Right atrium auricular region (tissue), 2 donors: ENCODE data around the gene RS1. TPM values are rescaled to one million over a fixed set of nuclear protein-coding genes. Genes with fewer than 3 reads are reported as not detected.

Experiments
- DNase-seq: peaks from one replicate; pipeline ENCODE4 v3.0.0-alpha.2; 2019; ENCODE audit warnings: low spot score
- H3K27ac ChIP-seq, 2 donors: fragments of 200-600 bp; sonication (generic); 1 replicate in 1 of 2; 2 replicates in 1 of 2; pipeline ENCODE4 v1.5.1; 2016 to 2019
- H3K27me3 ChIP-seq, 2 donors: fragments of 200-600 bp; sonication (generic); one replicate each; pipeline versions ENCODE4 v1.5.1 to v1.6.0; 2017 to 2019
- H3K36me3 ChIP-seq: fragments of 200-600 bp; sonication (generic); one replicate; pipeline ENCODE4 v1.5.1; 2016
- H3K4me1 ChIP-seq, 2 donors: fragments of 200-600 bp; sonication (generic); one replicate each; pipeline versions ENCODE4 v1.5.1 to v1.6.0; 2017 to 2019
- H3K4me3 ChIP-seq, 2 donors: fragments of 200-600 bp; sonication (generic); 1 replicate in 1 of 2; 2 replicates in 1 of 2; pipeline ENCODE4 v1.5.1; 2017 to 2019; ENCODE audit warnings: mild to moderate bottlenecking in 1 of 2, moderate library complexity in 1 of 2
- H3K9me3 ChIP-seq, 2 donors: fragments of 200-600 bp; sonication (generic); one replicate each; pipeline ENCODE4 v1.5.1; 2019
- CTCF ChIP-seq, 2 donors: fragments of 200-600 bp; sonication (generic); IDR thresholded peaks; one replicate each; pipeline ENCODE4 v1.5.1; 2019; ENCODE audit warnings: antibody characterized with exemption in 2 of 2
- total RNA-seq, 2 donors: library from RNA; depleted of rRNA; stranded (reverse); fragments of >200 nt; gene quantifications; one replicate each; pipeline ENCODE4 v1.1.0, GENCODE V29; 2016

The RS1 gene
- not detected for total RNA-seq

- no peak for DNase-seq
- no peak for TF ChIP-seq CTCF (IDR thresholded peaks at IDR 0.05)
These were observed at the start of gene RS1 for GRCh38 chrX:18672008-18672407. Gene RS1 (minus strand): TSS chrX:18672108. CDS start chrX:18672068, 40 bp downstream.

GRCh38 chrX:18719852-18720251 is 47.9 kb upstream of the RS1 start:
- H3K4me3 ChIP-seq = no peak overlapping the region
- no peak overlapping the region for H3K27ac ChIP-seq
- no peaks in the 10 kb centered on the region for H3K9me3 ChIP-seq
- no peak for DNase-seq
- no peak for TF ChIP-seq CTCF (IDR thresholded peaks at IDR 0.05)
- no peaks in the 10 kb centered on the region for H3K27me3 ChIP-seq
- H3K4me1 ChIP-seq = no peaks in the 10 kb centered on the region
- no peaks in the 10 kb centered on the region for H3K36me3 ChIP-seq

More at GRCh38 chrX:18672008-18672407, at the start of gene RS1:
- H3K36me3 ChIP-seq = no peaks in the 10 kb centered on the region
- H3K4me3 ChIP-seq = no peak within 1 kb of the TSS
- no peak within 1 kb of the TSS for H3K27ac ChIP-seq
- H3K9me3 ChIP-seq = no peaks in the 10 kb centered on the region
- no peaks in the 10 kb centered on the region for H3K4me1 ChIP-seq
- H3K27me3 ChIP-seq = no peaks in the 10 kb centered on the region

GRCh38 chrX:18714910-18715309 is 43.0 kb upstream of the RS1 start:
- Histone ChIP-seq H3K9me3 (peaks cover 0 to 11% of the 10 kb centered on the region in 2 donors), H3K27me3 (no peaks in the 10 kb centered on the region), H3K36me3 (no peaks in the 10 kb centered on the region), H3K27ac (no peak overlapping the region), H3K4me3 (no peak overlapping the region), H3K4me1 (no peaks in the 10 kb centered on the region)
- no peak for TF ChIP-seq CTCF (IDR thresholded peaks at IDR 0.05)
- no peak for DNase-seq

GRCh38 chrX:18709833-18710232 is 37.9 kb upstream of the RS1 start:
- no peak for TF ChIP-seq CTCF (IDR thresholded peaks at IDR 0.05)
- Histone ChIP-seq H3K27ac (no peak overlapping the region), H3K9me3 (peaks cover 0 to 11% of the 10 kb centered on the region in 2 donors), H3K4me1 (no peaks in the 10 kb centered on the region), H3K27me3 (no peaks in the 10 kb centered on the region), H3K36me3 (no peaks in the 10 kb centered on the region), H3K4me3 (no peak overlapping the region)
- no peak for DNase-seq

GRCh38 chrX:18707426-18708049 is 35.6 kb upstream of the RS1 start, which contains the start of gene PPEF1:
Gene PPEF1 (plus strand): TSS chrX:18707645. CDS start chrX:18707781, 136 bp downstream.
- Histone ChIP-seq H3K36me3 (no peaks in the 10 kb centered on the region), H3K4me1 (no peaks in the 10 kb centered on the region), H3K27me3 (no peaks in the 10 kb centered on the region), H3K9me3 (peaks cover 0 to 11% of the 10 kb centered on the region in 2 donors), H3K27ac (no peak within 1 kb of the TSS), H3K4me3 (no peak within 1 kb of the TSS)
- TF ChIP-seq CTCF (IDR thresholded peaks at IDR 0.05) = no peak
- DNase-seq = no peak
